Stimulated activated naive CD8-positive, alpha-beta T cell treated with anti-CD3 and anti-CD28 coated beads, Interleukin-15, Interleukin-2, amounts not matched to agents 100 ng/mL and 50 ng/mL, for 24 hours (primary cell): ENCODE data around the gene HOXA6.

ENCODE experiments used
- H3K27ac Mint-ChIP-seq: one replicate; pipeline ENCODE4 v1.8.0; 2021; ENCODE audit warnings: mild to moderate bottlenecking, mixed read lengths
- H3K27me3 Mint-ChIP-seq: one replicate; pipeline ENCODE4 v1.8.0; 2021; ENCODE audit warnings: mixed read lengths
- H3K36me3 Mint-ChIP-seq: one replicate; pipeline ENCODE4 v1.8.0; 2021; ENCODE audit warnings: low read depth, mixed read lengths
- H3K4me1 Mint-ChIP-seq: one replicate; pipeline ENCODE4 v1.8.0; 2021; ENCODE audit warnings: low read depth, mixed read lengths
- H3K4me3 Mint-ChIP-seq: one replicate; pipeline ENCODE4 v1.8.0; 2021; ENCODE audit warnings: mild to moderate bottlenecking, mixed read lengths
- H3K9me3 Mint-ChIP-seq: one replicate; pipeline ENCODE4 v1.8.0; 2021; ENCODE audit warnings: mixed read lengths

The HOXA6 gene

GRCh38 chr7:27154901-27155815 is 7.6 kb upstream of the HOXA6 start:
- H3K36me3 Mint-ChIP-seq, result no peaks in the 10 kb centered on the region
- peak overlapping the region; percentile 69 for H3K4me3 Mint-ChIP-seq
- H3K27ac Mint-ChIP-seq, result peak overlapping the region; percentile 65
- peaks cover 59% of the 10 kb centered on the region for H3K4me1 Mint-ChIP-seq
- H3K27me3 Mint-ChIP-seq, result peaks cover 94% of the 10 kb centered on the region
- H3K9me3 Mint-ChIP-seq, result no peaks in the 10 kb centered on the region

- Mint-ChIP-seq H3K27me3 (peaks cover 93% of the 10 kb centered on the region), H3K27ac (peak overlapping the region; percentile 46), H3K36me3 (no peaks in the 10 kb centered on the region), H3K4me3 (no peak overlapping the region), H3K9me3 (no peaks in the 10 kb centered on the region), H3K4me1 (peaks cover 53% of the 10 kb centered on the region)
Observed at GRCh38 chr7:27154369-27154768, 6.8 kb upstream of the HOXA6 start.

- H3K27ac Mint-ChIP-seq, result no peak overlapping the region
- H3K4me1 Mint-ChIP-seq, result peaks cover 49% of the 10 kb centered on the region
- no peak overlapping the region for H3K4me3 Mint-ChIP-seq
- no peaks in the 10 kb centered on the region for H3K9me3 Mint-ChIP-seq
- H3K27me3 Mint-ChIP-seq, result peaks cover 90% of the 10 kb centered on the region
- no peaks in the 10 kb centered on the region for H3K36me3 Mint-ChIP-seq
Observed at GRCh38 chr7:27153526-27153925, 6.0 kb upstream of the HOXA6 start.

- H3K9me3 Mint-ChIP-seq, result no peaks in the 10 kb centered on the region
- H3K36me3 Mint-ChIP-seq, result no peaks in the 10 kb centered on the region
- no peak overlapping the region for H3K27ac Mint-ChIP-seq
- H3K4me3 Mint-ChIP-seq, result no peak overlapping the region
- H3K27me3 Mint-ChIP-seq, result peaks cover 90% of the 10 kb centered on the region
- H3K4me1 Mint-ChIP-seq, result peaks cover 49% of the 10 kb centered on the region
Observed at GRCh38 chr7:27152816-27153442, 5.4 kb upstream of the HOXA6 start.

GRCh38 chr7:27151931-27152815 is 4.6 kb upstream of the HOXA6 start, which contains the start of gene HOXA3:
HOXA3 (minus strand) TSS chr7:27152583; CDS start chr7:27110640, 41,943 bp downstream.
- Mint-ChIP-seq H3K9me3 (no peaks in the 10 kb centered on the region), H3K4me3 (peak within 1 kb of the TSS; percentile 71), H3K4me1 (peaks cover 45% of the 10 kb centered on the region), H3K27me3 (peaks cover 86% of the 10 kb centered on the region), H3K36me3 (no peaks in the 10 kb centered on the region), H3K27ac (peak within 1 kb of the TSS; percentile 41)

GRCh38 chr7:27151341-27151930 is 3.9 kb upstream of the HOXA6 start:
- Mint-ChIP-seq H3K4me1 (peaks cover 40% of the 10 kb centered on the region), H3K36me3 (no peaks in the 10 kb centered on the region), H3K27ac (peak overlapping the region; percentile 55)

GRCh38 chr7:27150568-27151340 is 3.2 kb upstream of the HOXA6 start:
- Mint-ChIP-seq H3K36me3 (no peaks in the 10 kb centered on the region), H3K27me3 (peaks cover 88% of the 10 kb centered on the region), H3K4me1 (peaks cover 37% of the 10 kb centered on the region), H3K4me3 (peak overlapping the region; percentile 71), H3K27ac (peak overlapping the region; percentile 55), H3K9me3 (no peaks in the 10 kb centered on the region)

More at GRCh38 chr7:27151341-27151930, 3.9 kb upstream of the HOXA6 start:
- H3K4me3 Mint-ChIP-seq, result peak overlapping the region; percentile 71
- no peaks in the 10 kb centered on the region for H3K9me3 Mint-ChIP-seq
- peaks cover 88% of the 10 kb centered on the region for H3K27me3 Mint-ChIP-seq

- H3K27me3 Mint-ChIP-seq, result peaks cover 84% of the 10 kb centered on the region
- H3K9me3 Mint-ChIP-seq, result no peaks in the 10 kb centered on the region
- peak overlapping the region; percentile 71 for H3K4me3 Mint-ChIP-seq
- no peak overlapping the region for H3K27ac Mint-ChIP-seq
- H3K36me3 Mint-ChIP-seq, result no peaks in the 10 kb centered on the region
- peaks cover 30% of the 10 kb centered on the region for H3K4me1 Mint-ChIP-seq
Observed at GRCh38 chr7:27149842-27150567, 2.4 kb upstream of the HOXA6 start.

GRCh38 chr7:27148756-27149641 is 1.4 kb upstream of the HOXA6 start:
- Mint-ChIP-seq H3K4me1 (peaks cover 21% of the 10 kb centered on the region), H3K27ac (no peak overlapping the region), H3K27me3 (peaks cover 76% of the 10 kb centered on the region), H3K4me3 (no peak overlapping the region), H3K36me3 (no peaks in the 10 kb centered on the region), H3K9me3 (no peaks in the 10 kb centered on the region)

- Mint-ChIP-seq H3K4me1 (peaks cover 21% of the 10 kb centered on the region), H3K9me3 (no peaks in the 10 kb centered on the region), H3K36me3 (no peaks in the 10 kb centered on the region), H3K27ac (no peak overlapping the region), H3K27me3 (peaks cover 68% of the 10 kb centered on the region), H3K4me3 (peak overlapping the region; percentile 66)
Observed at GRCh38 chr7:27148031-27148755, 619 bp upstream of the HOXA6 start.

- Mint-ChIP-seq H3K4me1 (peaks cover 16% of the 10 kb centered on the region), H3K36me3 (no peaks in the 10 kb centered on the region), H3K9me3 (no peaks in the 10 kb centered on the region), H3K27me3 (peaks cover 60% of the 10 kb centered on the region), H3K27ac (no peak overlapping the region), H3K4me3 (no peak overlapping the region)
Observed at GRCh38 chr7:27146491-27147198, 929 bp downstream of the HOXA6 start.
